GM18870 (cell line): ENCODE measurements around the gene RSPH6A.
A peak's percentile ranks its signal among the peaks of the same experiment; 100 is the strongest.

Experiments used
- ATAC-seq: cut with Tn5 transposase; IDR thresholded peaks from one replicate; pipeline ENCODE4 v1.9.1; 2021; ENCODE audit warnings: moderate library complexity; ENCODE audit not compliant: unreplicated experiment

The RSPH6A gene

DNA sequence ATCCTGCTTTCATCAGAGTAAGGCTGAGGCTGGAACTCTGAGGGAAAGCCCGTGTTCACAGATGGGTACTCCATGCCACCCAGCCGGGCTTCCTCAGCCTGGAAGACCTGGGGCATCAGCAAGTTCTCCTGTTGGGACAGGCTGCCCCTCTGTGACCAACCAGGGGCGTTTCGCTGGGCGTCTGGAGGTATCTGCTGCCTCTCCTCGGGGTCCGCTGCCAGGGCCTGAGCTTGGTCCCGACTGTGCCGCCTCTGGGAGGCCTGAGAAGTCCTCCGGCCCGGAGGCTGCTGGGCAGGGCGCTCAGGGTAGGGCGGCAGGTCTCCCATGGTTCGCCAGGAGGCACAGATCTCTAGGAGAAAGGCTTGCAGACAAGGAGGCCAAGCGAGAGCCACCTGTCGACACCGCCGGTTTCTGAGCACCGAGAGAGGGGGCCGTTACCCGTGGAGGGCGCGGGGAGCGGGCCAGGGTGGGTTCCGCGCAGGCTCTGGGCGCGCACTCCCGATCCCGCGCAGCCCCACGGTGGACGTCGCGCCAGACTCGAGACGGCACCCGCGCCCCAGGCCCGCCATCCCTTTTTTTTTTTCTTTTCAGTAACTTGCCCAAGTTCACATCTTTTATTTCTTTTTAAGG is at the start of gene RSPH6A:
Gene RSPH6A (minus strand): TSS at position 458 of the 630 bp plus-strand sequence. CDS start 132 bp downstream, at position 326.
- no peak for ATAC-seq

DNA sequence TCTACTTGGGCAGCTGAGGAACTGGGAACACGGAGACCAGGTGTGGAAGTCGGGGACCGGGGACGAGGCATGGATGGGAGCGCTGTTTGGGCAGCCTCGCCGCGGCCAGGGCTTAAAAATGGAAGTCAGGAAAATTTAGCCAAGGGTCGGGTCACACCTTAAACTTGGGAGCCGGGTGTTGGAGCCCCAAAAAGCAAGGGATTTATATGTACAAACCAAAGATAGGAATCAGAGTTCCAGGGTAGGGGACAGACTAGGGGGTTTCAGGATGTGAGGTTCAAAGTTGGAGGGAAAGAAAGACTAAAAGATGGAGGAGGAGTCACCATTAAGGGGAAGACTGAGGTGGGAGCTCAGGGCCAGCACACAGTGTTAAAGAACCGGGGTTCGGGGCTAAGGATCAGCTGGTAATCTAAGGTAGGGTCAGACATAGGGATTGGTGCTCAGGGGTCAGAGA is 49.5 kb upstream of the RSPH6A start:
- ATAC-seq, result no peak

DNA sequence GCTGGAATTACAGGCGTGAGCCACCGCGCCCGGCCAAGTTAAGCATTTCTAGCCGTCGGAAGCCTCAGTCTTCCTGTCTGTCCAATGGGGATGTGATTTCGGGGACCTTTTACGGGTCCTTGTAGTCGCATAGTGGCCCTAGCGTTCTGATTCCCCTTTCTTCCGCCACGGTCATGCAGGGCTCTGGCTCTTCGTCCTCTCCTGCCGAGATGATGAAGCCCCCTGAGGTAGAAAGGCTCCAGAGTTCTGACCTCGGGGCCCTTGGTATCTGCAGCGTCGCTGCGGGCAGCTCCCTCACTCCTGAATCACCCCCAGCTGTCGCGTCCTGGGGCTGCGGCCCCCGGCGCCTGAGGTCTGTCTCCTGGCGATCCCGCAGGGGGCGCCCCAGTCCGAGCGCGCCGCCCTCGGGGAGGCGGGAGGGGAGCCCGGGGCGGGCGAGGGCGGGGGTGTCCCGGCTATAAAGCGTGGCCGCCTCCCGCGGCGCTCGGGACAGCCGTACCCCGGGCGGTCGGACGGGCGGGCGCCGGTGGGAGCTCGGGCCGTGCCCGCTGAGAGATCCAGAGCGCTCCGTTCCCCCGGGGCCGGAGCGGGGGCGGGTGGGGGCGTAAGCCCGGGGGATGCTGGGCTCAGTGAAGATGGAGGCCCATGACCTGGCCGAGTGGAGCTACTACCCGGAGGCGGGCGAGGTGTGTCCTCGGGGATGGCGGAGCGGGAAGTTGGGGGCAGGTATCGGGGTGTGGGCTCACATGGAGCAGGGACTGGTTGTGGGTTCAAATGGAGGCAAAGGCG is 48.9 kb upstream of the RSPH6A start, which contains the start of gene FOXA3:
Gene FOXA3 (plus strand): TSS at position 487 of the 789 bp plus-strand sequence. CDS start 131 bp downstream, at position 618.
- no peak for ATAC-seq

GRCh38 chr19:45863335-45863839 is 48.3 kb upstream of the RSPH6A start:
- no peak for ATAC-seq

GRCh38 chr19:45862564-45863334 is 47.6 kb upstream of the RSPH6A start, which contains the start of gene SYMPK:
Gene SYMPK, minus strand, starts transcription at chr19:45863147. Its CDS starts 8,652 bp downstream, at chr19:45854495.
- peak; percentile 86 for ATAC-seq

- ATAC-seq, result no peak
Measured at GRCh38 chr19:45862271-45862563, 47.1 kb upstream of the RSPH6A start.

- ATAC-seq, result no peak
Measured at GRCh38 chr19:45860359-45861259, 45.5 kb upstream of the RSPH6A start.

- no peak for ATAC-seq
Measured at GRCh38 chr19:45854167-45854778, 39.2 kb upstream of the RSPH6A start.

DNA sequence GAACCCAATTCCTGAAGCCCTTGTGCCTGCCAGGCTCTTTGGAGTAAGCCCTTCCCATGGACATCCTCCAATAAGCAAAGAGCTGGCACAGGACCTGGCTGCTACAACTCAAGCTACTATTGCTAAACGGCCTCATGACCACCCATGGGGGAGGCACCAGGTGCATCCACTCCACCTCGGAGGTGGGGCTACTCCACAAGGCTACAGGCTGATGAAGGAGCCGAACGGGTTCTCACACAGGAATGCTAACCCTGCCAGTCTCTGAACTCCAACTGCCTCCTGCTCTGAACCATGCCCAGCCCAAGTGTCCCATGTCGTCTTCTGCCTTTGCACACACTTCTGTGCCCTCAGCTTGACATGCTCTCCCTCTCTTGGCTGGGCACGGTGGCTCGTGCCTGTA is 37.9 kb upstream of the RSPH6A start:
- ATAC-seq, result no peak

GRCh38 chr19:45852145-45852750 is 37.1 kb upstream of the RSPH6A start:
- no peak for ATAC-seq

GRCh38 chr19:45848922-45849321 is 33.8 kb upstream of the RSPH6A start:
- no peak for ATAC-seq

GRCh38 chr19:45847663-45848062 is 32.6 kb upstream of the RSPH6A start:
- ATAC-seq, result no peak

GRCh38 chr19:45842198-45842597 is 27.1 kb upstream of the RSPH6A start:
- ATAC-seq, result no peak

GRCh38 chr19:45834970-45835369 is 19.9 kb upstream of the RSPH6A start:
- no peak for ATAC-seq

DNA sequence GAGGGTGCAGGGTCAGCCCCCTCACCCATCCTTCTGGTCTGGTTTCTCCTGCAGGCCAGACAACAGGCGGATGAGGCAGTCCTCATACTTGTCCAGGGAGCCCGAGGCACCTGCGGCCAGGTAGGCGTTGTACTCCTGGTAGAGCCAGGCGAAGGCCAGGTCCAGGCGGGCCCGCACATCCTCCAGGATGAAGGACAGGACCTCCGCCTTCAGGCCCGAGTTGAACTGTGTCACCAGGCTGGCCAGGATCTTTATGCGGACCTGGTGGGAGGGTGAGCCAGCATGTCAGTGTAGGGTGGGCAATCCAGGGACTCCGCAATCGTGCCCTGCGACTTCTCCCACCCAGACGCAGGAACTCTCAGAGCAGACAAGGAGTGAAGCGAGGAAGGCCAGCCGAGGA is 13.8 kb upstream of the RSPH6A start:
- no peak for ATAC-seq

GRCh38 chr19:45828523-45828922 is 13.4 kb upstream of the RSPH6A start:
- ATAC-seq, result no peak

DNA sequence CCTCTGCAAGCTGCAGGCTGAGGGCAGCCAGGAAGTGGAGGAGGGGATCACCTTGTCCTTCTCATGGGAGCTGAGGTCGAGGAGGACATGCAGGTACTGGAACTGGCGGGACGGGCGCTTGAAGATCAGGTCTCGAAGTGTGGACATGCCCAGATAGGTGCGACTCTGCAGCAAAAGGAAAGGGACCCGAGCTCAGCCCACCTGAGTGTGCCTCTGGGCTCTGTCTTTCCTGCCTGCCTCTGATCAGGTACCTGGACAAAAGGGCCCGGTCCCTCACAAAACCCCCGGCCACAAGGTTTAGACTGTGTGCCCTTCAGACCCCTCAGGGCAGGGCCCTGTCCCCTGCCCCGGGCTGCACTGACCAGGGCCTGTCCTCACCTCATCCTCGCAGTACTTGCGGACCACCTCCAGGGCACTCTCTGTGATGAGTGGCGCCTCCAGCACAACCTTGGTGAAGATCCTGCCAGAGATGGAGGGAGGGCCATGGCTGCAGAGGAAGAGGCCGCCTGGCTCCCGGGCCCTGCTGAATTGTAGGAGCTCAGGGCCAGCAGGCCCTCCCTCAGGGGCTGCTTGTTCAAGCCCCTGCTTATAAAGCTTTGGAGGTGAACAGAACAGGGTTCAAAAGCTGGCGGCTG is 12.5 kb upstream of the RSPH6A start:
- ATAC-seq, result no peak

DNA sequence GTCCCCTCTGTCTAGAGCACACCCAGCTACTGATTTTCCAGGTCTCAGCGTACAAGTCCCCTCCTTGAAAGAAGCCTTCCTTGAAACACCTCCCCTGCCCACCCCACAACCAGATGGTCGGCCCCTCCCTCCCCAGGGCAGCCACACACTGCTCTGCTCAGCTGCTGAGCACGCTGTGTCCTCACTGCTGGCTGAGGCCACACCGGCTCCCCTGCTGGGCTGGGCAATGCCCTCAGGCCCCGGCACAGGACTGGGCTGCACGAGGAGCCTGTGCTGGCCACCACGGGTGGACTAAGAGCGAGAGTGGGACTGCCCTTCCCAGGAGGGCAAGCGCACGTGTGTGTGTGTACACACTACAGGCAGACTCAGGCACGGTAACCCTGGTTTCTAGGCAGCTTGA is 11.8 kb upstream of the RSPH6A start:
- no peak for ATAC-seq
